22Rv1 (cell line): Measurements from ENCODE around the gene WDR5.

ENCODE experiments used
- ZFX ChIP-seq: fragments of 450-650 bp; IDR thresholded peaks from 2 replicates; pipeline ENCODE4 v1.6.1; 2017; ENCODE audit warnings: antibody characterized with exemption, borderline replicate concordance
- TF ChIP-seq, protein P1 (sequence below): fragments of 450-650 bp; IDR thresholded peaks from 2 replicates; pipeline ENCODE4 v1.5.1; 2017; ENCODE audit warnings: mild to moderate bottlenecking

DNA sequence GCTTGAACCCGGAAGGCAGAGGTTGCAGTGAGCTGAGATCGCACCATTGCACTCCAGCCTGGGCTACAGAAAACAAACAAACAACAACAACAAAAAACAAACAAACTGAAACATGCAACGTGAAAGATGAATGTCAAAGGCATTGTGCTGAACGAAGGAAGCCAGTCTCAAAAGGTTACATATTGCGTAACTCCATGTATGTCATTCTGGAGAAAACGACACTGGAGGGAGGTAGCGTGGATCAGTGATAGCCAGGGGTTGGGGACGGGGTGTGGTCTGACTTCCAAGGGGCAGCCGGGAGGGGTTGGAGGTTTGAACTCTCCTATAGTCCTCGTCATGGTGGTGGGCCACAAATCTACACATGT is 12.1 kb upstream of the WDR5 start:
- TF ChIP-seq, protein P1, sequence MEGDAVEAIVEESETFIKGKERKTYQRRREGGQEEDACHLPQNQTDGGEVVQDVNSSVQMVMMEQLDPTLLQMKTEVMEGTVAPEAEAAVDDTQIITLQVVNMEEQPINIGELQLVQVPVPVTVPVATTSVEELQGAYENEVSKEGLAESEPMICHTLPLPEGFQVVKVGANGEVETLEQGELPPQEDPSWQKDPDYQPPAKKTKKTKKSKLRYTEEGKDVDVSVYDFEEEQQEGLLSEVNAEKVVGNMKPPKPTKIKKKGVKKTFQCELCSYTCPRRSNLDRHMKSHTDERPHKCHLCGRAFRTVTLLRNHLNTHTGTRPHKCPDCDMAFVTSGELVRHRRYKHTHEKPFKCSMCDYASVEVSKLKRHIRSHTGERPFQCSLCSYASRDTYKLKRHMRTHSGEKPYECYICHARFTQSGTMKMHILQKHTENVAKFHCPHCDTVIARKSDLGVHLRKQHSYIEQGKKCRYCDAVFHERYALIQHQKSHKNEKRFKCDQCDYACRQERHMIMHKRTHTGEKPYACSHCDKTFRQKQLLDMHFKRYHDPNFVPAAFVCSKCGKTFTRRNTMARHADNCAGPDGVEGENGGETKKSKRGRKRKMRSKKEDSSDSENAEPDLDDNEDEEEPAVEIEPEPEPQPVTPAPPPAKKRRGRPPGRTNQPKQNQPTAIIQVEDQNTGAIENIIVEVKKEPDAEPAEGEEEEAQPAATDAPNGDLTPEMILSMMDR = no peak
- no peak for TF ChIP-seq ZFX
